Esophagus mucosa (tissue), 1 donor: ENCODE measurements around the gene MLPH. TPM values are rescaled to one million over a fixed set of nuclear protein-coding genes. Genes with fewer than 3 reads are reported as not detected.

Experiments used
- ATAC-seq: fragments of 200-7000 bp; cut with Tn5 transposase; one replicate; pipeline ENCODE4 v1.9.1; 2020
- total RNA-seq: library from RNA; stranded (reverse); gene quantifications from one replicate; pipeline ENCODE4 v1.2.4, GENCODE V29; 2023
- donor health status: DM: yes; HTN: yes; CAD: no.

MLPH gene
- total RNA-seq, 1 donor from 2014 or later = 5.3 TPM

- ATAC-seq = peak; percentile 66
These were observed 116.8 kb downstream of the MLPH start for GRCh38 chr2:237603718-237604362.

DNA sequence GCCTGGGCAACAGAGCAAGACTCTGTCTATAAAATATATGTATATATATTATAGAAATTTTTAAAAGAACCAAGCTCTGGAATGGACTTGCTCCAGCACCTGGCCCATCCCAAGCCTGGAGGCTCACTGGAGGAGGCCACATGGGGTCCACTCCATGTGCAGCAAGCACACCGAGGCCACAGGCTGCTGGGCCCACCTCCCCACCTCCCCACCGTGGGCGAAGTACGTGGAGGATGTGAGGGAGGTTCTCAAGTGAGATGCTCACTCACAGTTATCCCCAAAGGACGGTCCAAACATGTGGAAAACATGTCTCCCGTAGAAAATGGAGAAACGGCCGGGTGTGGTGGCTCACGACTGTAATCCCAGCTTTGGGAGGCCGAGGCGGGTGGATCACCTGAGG lies 117.3 kb downstream of the MLPH start:
- ATAC-seq = no peak

Other genes with a start within 250 kb of the MLPH start
- 23.0 TPM for gene COL6A3, start 73.1 kb upstream of the MLPH start, total RNA-seq
- not detected for gene PRLH, start 79.3 kb downstream of the MLPH start, total RNA-seq
- gene RAB17, start 103.5 kb downstream of the MLPH start, total RNA-seq = 7.8 TPM
- 103 TPM for gene LRRFIP1, start 140.3 kb downstream of the MLPH start, total RNA-seq